Muscle layer of colon (tissue), 2 donors: ENCODE results near the gene PTGIS.
A peak's percentile ranks its signal among the peaks of the same experiment; 100 is the strongest.

ENCODE experiments used
- H3K27ac ChIP-seq: one replicate; pipeline ENCODE4 v1.7.0; 2013; ENCODE audit warnings: low read depth, mild to moderate bottlenecking, low read length, moderate library complexity
- H3K27me3 ChIP-seq, 2 donors: one replicate each; pipeline ENCODE4 v1.7.0; 2013; ENCODE audit warnings: low read length in 2 of 2, mild to moderate bottlenecking in 2 of 2; ENCODE audit not compliant: insufficient read depth in 2 of 2, control insufficient read depth in 1 of 2
- H3K36me3 ChIP-seq: one replicate; pipeline ENCODE4 v1.7.0; 2013; ENCODE audit warnings: mild to moderate bottlenecking, low read length; ENCODE audit not compliant: insufficient read depth
- H3K4me1 ChIP-seq: one replicate; pipeline ENCODE4 v1.7.0; 2013; ENCODE audit warnings: mild to moderate bottlenecking, low read length; ENCODE audit not compliant: insufficient read depth
- H3K4me3 ChIP-seq, 2 donors: one replicate each; pipeline ENCODE4 v1.7.0; 2013; ENCODE audit warnings: low read length in 2 of 2, low read depth in 1 of 2, mild to moderate bottlenecking in 1 of 2, moderate library complexity in 1 of 2
- H3K9ac ChIP-seq: one replicate; pipeline ENCODE4 v1.7.0; 2013; ENCODE audit warnings: low read length
- H3K9me3 ChIP-seq: one replicate; pipeline ENCODE4 v1.7.0; 2013; ENCODE audit warnings: mild to moderate bottlenecking, low read length
- donor health status: abdominal sarcoma.
- donor health status: Adenocarcinoma of cecum.

PTGIS gene

DNA sequence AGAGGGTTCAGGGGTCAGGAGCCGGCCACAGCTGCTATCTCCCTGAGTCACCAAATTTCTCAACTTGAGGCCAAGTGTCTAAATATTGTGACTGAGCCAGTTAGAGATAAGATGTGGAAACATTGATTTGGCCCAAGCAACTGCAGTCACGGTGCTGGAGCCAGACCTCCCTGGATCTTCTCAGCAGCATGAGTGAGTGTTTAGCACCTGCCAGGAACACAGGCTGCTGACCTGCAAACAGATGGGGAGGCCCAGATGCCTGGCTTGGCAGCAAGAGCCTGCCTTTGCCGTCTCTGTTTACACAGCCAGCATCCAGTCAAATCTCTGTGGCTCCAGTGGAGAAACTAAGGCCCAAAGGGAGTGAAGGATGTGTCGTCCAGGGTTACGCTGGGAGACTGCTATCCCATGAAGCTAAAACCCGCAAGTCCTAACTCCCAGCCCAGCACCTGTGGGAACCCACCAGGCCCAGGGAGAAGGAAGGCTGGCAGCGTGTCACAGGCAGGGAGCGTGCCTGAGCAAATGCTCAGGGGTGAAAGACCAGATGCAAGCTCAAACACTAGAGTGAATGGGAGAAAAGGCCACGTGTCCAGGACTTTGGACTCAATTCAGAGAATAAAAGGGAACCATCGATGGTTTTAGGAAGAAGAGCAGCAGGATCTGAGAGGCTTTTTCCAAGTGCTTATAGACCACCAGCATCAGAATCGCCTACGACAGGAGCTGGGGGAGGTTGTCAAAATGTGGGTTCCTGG lies 15.9 kb upstream of the PTGIS start:
- Histone ChIP-seq H3K9ac (no peak overlapping the region), H3K4me3 (no peak overlapping the region), H3K9me3 (peaks cover 6% of the 10 kb centered on the region), H3K36me3 (no peaks in the 10 kb centered on the region), H3K4me1 (peaks cover 39% of the 10 kb centered on the region), H3K27ac (peak overlapping the region; percentile 52), H3K27me3 (no peaks in the 10 kb centered on the region)

DNA sequence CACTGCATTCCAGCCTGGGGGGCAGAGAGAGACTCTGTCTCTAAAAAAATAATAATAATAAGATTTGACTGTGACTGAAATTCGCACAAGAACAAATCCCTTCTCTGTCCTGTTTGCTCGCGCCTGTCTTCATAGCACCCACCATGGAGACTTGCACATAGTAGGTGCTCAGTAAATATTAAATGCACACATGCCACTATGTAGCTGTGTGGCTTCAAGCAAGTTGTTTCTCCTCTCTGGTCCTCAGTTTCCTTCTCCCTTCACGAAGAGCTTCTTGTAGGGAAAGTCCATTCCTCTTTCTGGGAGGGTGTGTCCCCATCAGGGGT lies 15.4 kb upstream of the PTGIS start:
- no peak overlapping the region for H3K27ac ChIP-seq
- H3K36me3 ChIP-seq, result no peaks in the 10 kb centered on the region
- H3K4me1 ChIP-seq, result peaks cover 39% of the 10 kb centered on the region
- no peak overlapping the region for H3K9ac ChIP-seq
- H3K4me3 ChIP-seq, result no peak overlapping the region
- peaks cover 6% of the 10 kb centered on the region for H3K9me3 ChIP-seq
- no peaks in the 10 kb centered on the region for H3K27me3 ChIP-seq

DNA sequence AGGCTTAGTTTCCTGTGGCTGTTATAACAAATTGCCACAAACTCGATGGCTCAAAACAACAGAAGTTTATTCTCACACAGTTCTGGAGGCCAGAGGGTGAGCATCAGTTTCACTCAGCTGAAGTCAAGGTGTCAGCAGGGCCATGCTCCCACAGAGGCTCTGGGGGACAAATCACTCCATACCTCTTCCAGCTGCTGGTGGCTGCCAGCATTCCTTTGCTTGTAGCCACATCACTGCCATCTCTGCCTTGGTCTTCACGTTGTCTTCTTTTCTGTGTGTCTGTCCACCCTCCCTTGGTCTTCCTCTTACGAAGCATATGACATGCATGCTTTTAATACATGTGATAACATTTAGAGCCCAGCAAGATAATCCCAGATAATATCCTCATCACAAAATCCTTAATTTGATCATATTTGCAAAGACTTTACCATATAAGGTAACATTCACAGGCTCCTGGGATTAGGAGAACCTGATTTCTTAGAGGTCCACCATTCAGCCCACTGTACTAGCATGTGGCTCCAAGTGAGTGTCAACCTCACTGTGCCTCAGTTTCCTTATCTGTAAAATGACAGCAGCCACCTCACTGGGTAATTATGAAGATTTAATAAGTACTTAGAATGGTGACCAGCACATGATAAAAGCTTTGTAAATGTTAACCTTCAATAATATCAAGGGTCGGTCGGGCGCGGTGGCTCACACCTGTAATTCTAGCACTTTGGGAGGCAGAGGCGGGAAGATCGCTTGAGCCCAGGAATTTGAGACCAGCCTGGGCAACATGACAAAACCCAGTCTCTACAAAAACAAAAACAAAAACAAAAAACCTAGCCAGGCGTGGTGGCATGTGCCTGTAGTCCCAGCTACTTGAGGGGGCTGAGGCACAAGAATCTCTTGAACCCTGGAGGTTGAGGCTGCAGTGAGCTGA lies 14.7 kb upstream of the PTGIS start:
- H3K36me3 ChIP-seq, result no peaks in the 10 kb centered on the region
- H3K27ac ChIP-seq, result no peak overlapping the region
- H3K4me3 ChIP-seq, result no peak overlapping the region
- H3K4me1 ChIP-seq, result peaks cover 38% of the 10 kb centered on the region
- H3K9ac ChIP-seq, result no peak overlapping the region
- no peaks in the 10 kb centered on the region for H3K27me3 ChIP-seq
- H3K9me3 ChIP-seq, result peaks cover 6% of the 10 kb centered on the region

DNA sequence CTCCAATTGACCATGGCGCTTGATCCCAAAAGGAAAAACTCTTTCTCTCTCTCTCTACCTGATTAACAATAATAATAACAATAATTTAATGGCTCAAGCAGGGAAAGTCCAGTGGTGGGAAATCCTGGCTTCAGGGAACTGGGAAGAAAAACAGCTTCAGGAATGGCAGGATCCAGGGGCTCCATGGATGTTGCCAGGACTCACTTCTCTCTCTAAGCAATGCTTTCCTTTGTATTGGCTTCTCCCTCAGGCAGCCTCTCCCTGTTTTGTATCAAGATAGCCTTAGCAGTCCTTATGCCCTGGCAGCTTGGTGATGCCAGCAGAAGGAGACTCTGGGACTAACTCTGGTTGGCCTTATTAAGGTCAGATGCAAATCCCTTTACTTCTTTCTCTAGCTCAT lies 13.5 kb upstream of the PTGIS start:
- H3K27me3 ChIP-seq, result no peaks in the 10 kb centered on the region
- peaks cover 34% of the 10 kb centered on the region for H3K4me1 ChIP-seq
- no peak overlapping the region for H3K27ac ChIP-seq

DNA sequence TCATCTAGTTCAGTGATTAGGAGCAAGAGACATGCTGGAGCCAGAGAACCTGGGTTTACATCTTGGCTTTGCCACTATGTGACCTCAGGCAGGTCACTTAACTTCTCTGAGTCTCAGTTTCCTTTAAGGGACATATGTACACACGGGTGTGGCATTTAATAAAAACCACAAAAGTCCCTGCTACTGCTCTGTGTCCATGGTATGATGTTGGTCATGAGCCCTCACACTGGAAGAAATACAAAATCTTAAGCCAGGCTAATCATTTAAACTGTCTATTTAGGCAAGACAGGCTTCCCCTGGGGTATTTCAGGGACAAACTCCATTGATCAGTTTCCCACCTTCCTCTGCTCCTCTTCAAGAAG lies 12.9 kb upstream of the PTGIS start:
- Histone ChIP-seq H3K9me3 (peaks cover 6% of the 10 kb centered on the region), H3K27me3 (no peaks in the 10 kb centered on the region), H3K4me3 (no peak overlapping the region), H3K9ac (no peak overlapping the region), H3K36me3 (no peaks in the 10 kb centered on the region), H3K4me1 (peaks cover 35% of the 10 kb centered on the region), H3K27ac (peak overlapping the region; percentile 19)

More for the DNA sequence above, 13.5 kb upstream of the PTGIS start:
- Histone ChIP-seq H3K9me3 (peaks cover 6% of the 10 kb centered on the region), H3K9ac (no peak overlapping the region), H3K4me3 (no peak overlapping the region), H3K36me3 (no peaks in the 10 kb centered on the region)

DNA sequence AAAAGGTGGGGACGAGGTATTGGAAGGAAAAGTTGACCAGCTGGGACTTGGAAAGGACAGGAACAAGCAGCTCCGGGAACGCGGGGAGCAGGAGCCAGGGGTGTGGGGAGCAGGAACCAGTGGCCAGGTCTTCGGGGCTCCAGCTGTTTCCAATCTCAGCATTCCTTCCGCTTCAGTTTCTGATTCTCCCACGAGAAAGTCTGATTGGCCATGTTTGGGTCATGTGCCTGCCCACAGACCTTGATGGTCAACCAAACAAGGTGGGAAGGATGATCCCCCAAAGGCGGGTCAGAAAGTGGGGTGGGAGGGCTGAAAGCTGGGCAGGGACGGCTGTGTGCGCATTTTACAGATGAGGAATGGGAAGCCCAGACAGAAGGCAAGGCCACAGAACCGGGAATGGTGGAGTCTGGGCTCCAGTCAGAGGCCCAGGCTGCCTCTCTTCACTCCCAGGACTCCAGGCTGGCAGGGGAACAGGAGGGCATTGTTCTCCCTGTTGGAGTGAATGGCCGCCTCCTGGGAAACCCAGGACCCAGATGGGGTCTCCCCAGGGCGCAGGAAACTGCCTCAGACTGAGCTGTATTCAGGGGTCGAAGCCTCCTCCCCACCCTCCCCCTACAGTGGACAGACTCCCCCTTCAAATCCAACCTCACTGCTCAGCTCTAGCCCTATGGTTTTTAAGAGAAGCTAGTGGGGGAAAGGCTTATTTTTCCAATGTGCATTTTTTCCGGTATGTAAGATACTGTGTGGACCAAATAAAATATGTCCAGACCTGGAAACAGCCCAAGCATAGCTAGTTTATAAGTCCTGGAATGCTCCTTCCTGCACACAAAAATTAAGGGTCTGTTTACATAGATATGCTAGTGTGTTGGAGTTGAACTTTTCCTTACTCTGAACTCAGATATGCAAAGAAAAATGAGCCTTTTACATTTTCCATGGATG lies 12.2 kb upstream of the PTGIS start:
- H3K36me3 ChIP-seq, result no peaks in the 10 kb centered on the region
- H3K27ac ChIP-seq, result peak overlapping the region; percentile 3
- H3K4me1 ChIP-seq, result peaks cover 33% of the 10 kb centered on the region
- peaks cover 6% of the 10 kb centered on the region for H3K9me3 ChIP-seq
- H3K4me3 ChIP-seq, result no peak overlapping the region
- no peaks in the 10 kb centered on the region for H3K27me3 ChIP-seq
- no peak overlapping the region for H3K9ac ChIP-seq

DNA sequence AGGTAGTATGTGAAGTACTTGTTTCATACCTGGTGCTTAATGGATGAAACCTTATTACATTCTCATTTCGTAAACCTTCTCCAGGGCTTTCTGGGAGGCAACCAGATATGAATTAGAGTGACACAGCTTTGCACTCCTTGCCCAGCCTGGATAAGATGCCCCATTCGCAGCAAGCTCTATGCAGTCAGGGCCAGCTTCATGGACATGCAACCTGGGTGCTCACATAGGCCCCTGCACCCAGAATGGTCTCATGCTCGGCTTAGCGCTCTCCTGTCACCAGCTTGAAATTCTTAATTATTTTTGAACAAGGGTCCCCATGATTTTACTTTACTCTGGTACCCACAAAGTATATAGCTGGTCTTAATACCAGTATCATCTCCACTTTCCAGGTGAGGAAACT lies 11.3 kb upstream of the PTGIS start:
- H3K27me3 ChIP-seq, result no peaks in the 10 kb centered on the region
- H3K4me1 ChIP-seq, result peaks cover 24% of the 10 kb centered on the region
- no peak overlapping the region for H3K4me3 ChIP-seq
- H3K9ac ChIP-seq, result no peak overlapping the region
- H3K36me3 ChIP-seq, result no peaks in the 10 kb centered on the region
- H3K27ac ChIP-seq, result no peak overlapping the region
- H3K9me3 ChIP-seq, result peaks cover 6% of the 10 kb centered on the region

DNA sequence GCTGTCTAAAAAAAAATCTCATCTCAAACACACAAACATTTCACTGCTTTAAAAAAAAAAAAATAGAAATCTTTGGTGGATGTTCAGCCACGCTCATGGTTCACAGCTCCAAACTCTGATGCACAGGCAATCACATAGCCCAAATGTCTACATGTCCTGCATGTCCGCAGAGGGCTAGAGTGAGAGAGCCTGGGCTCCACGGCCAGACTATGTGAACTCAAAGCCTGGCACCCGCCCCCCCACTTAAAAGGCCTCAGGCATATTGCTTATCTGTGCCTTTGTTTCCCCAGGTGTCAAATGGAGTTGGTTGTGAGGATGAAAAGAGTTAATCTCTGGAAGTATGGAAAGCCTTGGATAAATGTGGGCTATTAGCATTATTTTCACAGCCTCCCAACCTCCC lies 10.5 kb upstream of the PTGIS start:
- peaks cover 23% of the 10 kb centered on the region for H3K4me1 ChIP-seq
- H3K36me3 ChIP-seq, result no peaks in the 10 kb centered on the region
- H3K27me3 ChIP-seq, result no peaks in the 10 kb centered on the region
- peaks cover 6% of the 10 kb centered on the region for H3K9me3 ChIP-seq
- no peak overlapping the region for H3K27ac ChIP-seq
- H3K9ac ChIP-seq, result no peak overlapping the region
- H3K4me3 ChIP-seq, result no peak overlapping the region

DNA sequence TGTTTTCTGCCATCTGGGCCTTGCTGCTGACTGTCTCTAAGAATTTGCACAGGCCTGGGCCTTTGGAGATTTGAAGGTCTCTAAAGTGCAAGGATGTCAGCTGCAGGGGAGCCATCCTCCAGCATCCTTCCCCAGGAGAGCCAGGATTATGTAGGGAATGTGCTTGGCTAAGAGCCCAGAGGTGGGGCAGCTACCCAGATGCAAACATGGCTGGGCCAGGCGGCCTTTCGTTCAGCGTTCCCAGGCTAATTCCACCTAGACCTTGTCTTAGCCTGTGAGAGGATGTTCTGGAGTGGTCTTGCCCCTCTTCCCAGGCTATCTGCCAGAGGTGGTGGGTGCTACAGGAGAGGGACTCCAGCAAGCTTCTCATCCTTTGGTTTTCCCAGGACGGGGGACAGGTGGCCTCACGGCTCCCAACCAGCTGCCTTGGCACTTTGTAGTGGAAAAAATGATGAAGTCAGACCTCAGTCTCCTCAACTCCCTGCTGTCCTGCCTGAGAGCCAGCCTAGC lies 7.7 kb upstream of the PTGIS start:
- H3K9ac ChIP-seq, result no peak overlapping the region
- H3K27ac ChIP-seq, result peak overlapping the region; percentile 32
- H3K27me3 ChIP-seq, result no peaks in the 10 kb centered on the region
- no peaks in the 10 kb centered on the region for H3K36me3 ChIP-seq
- H3K9me3 ChIP-seq, result no peaks in the 10 kb centered on the region
- H3K4me3 ChIP-seq, result no peak overlapping the region
- H3K4me1 ChIP-seq, result peaks cover 25% of the 10 kb centered on the region

DNA sequence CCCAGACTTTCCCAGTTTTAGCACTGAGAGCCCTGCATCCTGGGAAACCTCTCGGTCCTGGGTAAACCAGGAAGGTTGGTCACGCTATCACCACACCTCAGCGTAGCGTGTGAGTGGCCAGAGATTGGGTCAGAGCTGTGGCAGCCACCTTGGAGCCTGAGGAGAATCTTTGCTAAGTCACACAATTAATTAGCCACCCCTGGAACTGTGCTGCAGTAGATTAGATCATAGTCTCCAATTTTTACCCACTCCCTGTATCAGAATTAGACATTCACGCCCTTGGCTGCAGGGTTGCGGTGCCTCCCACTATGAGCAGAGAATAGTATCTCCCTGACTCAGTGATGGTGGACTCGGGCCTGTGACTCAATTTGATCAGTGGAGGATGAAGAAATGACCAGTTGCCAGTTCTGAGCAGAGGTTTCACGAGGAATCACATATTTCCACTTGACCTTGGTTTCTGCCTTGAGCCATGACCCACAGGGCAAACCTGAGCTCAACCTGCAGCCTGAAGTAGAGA lies 6.0 kb upstream of the PTGIS start:
- Histone ChIP-seq H3K36me3 (no peaks in the 10 kb centered on the region), H3K27ac (no peak overlapping the region), H3K4me3 (no peak overlapping the region), H3K9ac (no peak overlapping the region), H3K4me1 (peaks cover 14% of the 10 kb centered on the region), H3K9me3 (no peaks in the 10 kb centered on the region), H3K27me3 (peaks cover 0 to 5% of the 10 kb centered on the region in 2 donors)

DNA sequence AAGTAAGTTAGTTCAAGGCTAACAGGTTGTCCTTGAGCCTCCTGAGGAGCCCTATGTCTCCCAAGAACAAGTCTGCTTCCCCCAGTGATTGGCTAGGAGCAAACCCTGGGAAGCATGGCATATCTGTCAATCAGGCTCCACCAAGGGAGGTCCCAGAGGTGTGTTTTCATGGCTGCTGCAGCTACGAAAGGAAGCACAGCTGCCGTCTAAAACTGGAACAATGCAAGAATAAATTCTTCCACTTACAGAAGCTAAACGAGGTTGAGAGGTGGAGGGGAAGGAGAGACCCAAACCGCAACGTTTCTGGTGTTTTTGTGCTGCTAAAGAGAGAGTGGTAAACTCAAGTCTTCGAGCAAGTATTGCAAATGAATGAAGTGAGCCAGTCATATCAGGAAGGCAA lies 4.9 kb upstream of the PTGIS start:
- no peak overlapping the region for H3K4me3 ChIP-seq
- H3K4me1 ChIP-seq, result peaks cover 14% of the 10 kb centered on the region
- H3K9me3 ChIP-seq, result no peaks in the 10 kb centered on the region
- no peak overlapping the region for H3K9ac ChIP-seq
- peaks cover 0 to 10% of the 10 kb centered on the region in 2 donors for H3K27me3 ChIP-seq
- H3K36me3 ChIP-seq, result no peaks in the 10 kb centered on the region
- H3K27ac ChIP-seq, result no peak overlapping the region
